ENCODE measurements around the gene SLC35E3.
A peak's percentile ranks its signal among the peaks of the same experiment; 100 is the strongest.
"Not testable (repeated sequence)": the region's sequence is repeated elsewhere in the genome, so short reads cannot be mapped to it uniquely, and the experiment has no call there.

Gene SLC35E3

GRCh38 chr12:68793975-68794652, 48.1 kb downstream of the SLC35E3 start:
- no peak for TF ChIP-seq CTCF (IDR thresholded peaks at IDR 0.05; ENCODE audit: low read depth, low read length)
- no peak for DNase-seq (ENCODE audit: extremely low read depth, low read depth)

GRCh38 chr12:68794653-68795251, 48.8 kb downstream of the SLC35E3 start:
- no peak for DNase-seq (ENCODE audit: extremely low read depth, low read depth)
- no peak for TF ChIP-seq CTCF (IDR thresholded peaks at IDR 0.05; ENCODE audit: low read depth, low read length)

GRCh38 chr12:68796399-68796798, 50.4 kb downstream of the SLC35E3 start:
- no peak for TF ChIP-seq CTCF (IDR thresholded peaks at IDR 0.05; ENCODE audit: low read depth, low read length)
- DNase-seq (ENCODE audit: extremely low read depth, low read depth), result no peak

- DNase-seq (ENCODE audit: extremely low read depth, low read depth), result no peak
- TF ChIP-seq CTCF (IDR thresholded peaks at IDR 0.05; ENCODE audit: low read depth, low read length), result no peak
Observed at GRCh38 chr12:68798882-68799234, 52.9 kb downstream of the SLC35E3 start.

- TF ChIP-seq CTCF (IDR thresholded peaks at IDR 0.05; ENCODE audit: low read depth, low read length), result no peak
- DNase-seq (ENCODE audit: extremely low read depth, low read depth), result no peak
Observed at GRCh38 chr12:68800294-68800693, 54.3 kb downstream of the SLC35E3 start.

- not testable (repeated sequence) for DNase-seq (ENCODE audit: extremely low read depth, low read depth)
Observed at GRCh38 chr12:68801124-68801523, 55.1 kb downstream of the SLC35E3 start.

- not testable (repeated sequence) for DNase-seq (ENCODE audit: extremely low read depth, low read depth)
Observed at GRCh38 chr12:68802372-68802745, 56.4 kb downstream of the SLC35E3 start.

GRCh38 chr12:68802911-68803651, 57.1 kb downstream of the SLC35E3 start:
- peak; percentile 78 for DNase-seq (ENCODE audit: extremely low read depth, low read depth)
